Measurements from ENCODE around the gene SEMA3E.
"Not testable (repeated sequence)": the region's sequence is repeated elsewhere in the genome, so short reads cannot be mapped to it uniquely, and the experiment has no call there.

The SEMA3E gene

GRCh38 chr7:83494683-83495082, 154.3 kb downstream of the SEMA3E start:
- DNase-seq (ENCODE audit: insufficient read length, low spot score), result no peak

GRCh38 chr7:83492802-83493201, 156.1 kb downstream of the SEMA3E start:
- FAIRE-seq, result no peak
- DNase-seq (ENCODE audit: insufficient read length, low spot score), result no peak

More at GRCh38 chr7:83494683-83495082, 154.3 kb downstream of the SEMA3E start:
- FAIRE-seq, result no peak

GRCh38 chr7:83487801-83488200, 161.1 kb downstream of the SEMA3E start:
- FAIRE-seq (no peak), DNase-seq (ENCODE audit: insufficient read length, low spot score) (no peak)

GRCh38 chr7:83486957-83487356, 162.0 kb downstream of the SEMA3E start:
- DNase-seq (ENCODE audit: insufficient read length, low spot score) (no peak), FAIRE-seq (no peak)

GRCh38 chr7:83486536-83486935, 162.4 kb downstream of the SEMA3E start:
- DNase-seq (ENCODE audit: insufficient read length, low spot score) (no peak), FAIRE-seq (no peak)

- FAIRE-seq (no peak), DNase-seq (ENCODE audit: insufficient read length, low spot score) (no peak)
Observed at GRCh38 chr7:83484826-83485225, 164.1 kb downstream of the SEMA3E start.

- no peak for FAIRE-seq
- DNase-seq (ENCODE audit: insufficient read length, low spot score), result no peak
Observed at GRCh38 chr7:83484266-83484665, 164.7 kb downstream of the SEMA3E start.

GRCh38 chr7:83478616-83479015, 170.3 kb downstream of the SEMA3E start:
- DNase-seq (ENCODE audit: insufficient read length, low spot score) (no peak), FAIRE-seq (no peak)

- FAIRE-seq (no peak), DNase-seq (ENCODE audit: insufficient read length, low spot score) (no peak)
Observed at GRCh38 chr7:83476511-83477050, 172.4 kb downstream of the SEMA3E start.

GRCh38 chr7:83475420-83475819, 173.5 kb downstream of the SEMA3E start:
- FAIRE-seq (no peak), DNase-seq (ENCODE audit: insufficient read length, low spot score) (no peak)

- FAIRE-seq (no peak), DNase-seq (ENCODE audit: insufficient read length, low spot score) (no peak)
Observed at GRCh38 chr7:83472376-83472775, 176.6 kb downstream of the SEMA3E start.

- no peak for DNase-seq (ENCODE audit: insufficient read length, low spot score)
- FAIRE-seq, result no peak
Observed at GRCh38 chr7:83469491-83469890, 179.4 kb downstream of the SEMA3E start.

GRCh38 chr7:83469076-83469475, 179.9 kb downstream of the SEMA3E start:
- FAIRE-seq (no peak), DNase-seq (ENCODE audit: insufficient read length, low spot score) (no peak)

GRCh38 chr7:83468251-83468739, 180.6 kb downstream of the SEMA3E start:
- FAIRE-seq (peak; percentile 68), DNase-seq (ENCODE audit: insufficient read length, low spot score) (peak; percentile 72)

GRCh38 chr7:83467493-83467892, 181.4 kb downstream of the SEMA3E start:
- FAIRE-seq (no peak), DNase-seq (ENCODE audit: insufficient read length, low spot score) (no peak)

- DNase-seq (ENCODE audit: insufficient read length, low spot score) (no peak), FAIRE-seq (no peak)
Observed at GRCh38 chr7:83466956-83467355, 182.0 kb downstream of the SEMA3E start.

- FAIRE-seq, result no peak
- DNase-seq (ENCODE audit: insufficient read length, low spot score), result no peak
Observed at GRCh38 chr7:83466187-83466923, 182.6 kb downstream of the SEMA3E start.

- no peak for DNase-seq (ENCODE audit: insufficient read length, low spot score)
- FAIRE-seq, result no peak
Observed at GRCh38 chr7:83465643-83466042, 183.3 kb downstream of the SEMA3E start.

GRCh38 chr7:83461820-83462219, 187.1 kb downstream of the SEMA3E start:
- DNase-seq (ENCODE audit: insufficient read length, low spot score); FAIRE-seq: not testable (repeated sequence)

- DNase-seq (ENCODE audit: insufficient read length, low spot score); FAIRE-seq: not testable (repeated sequence)
Observed at GRCh38 chr7:83459930-83460653, 188.8 kb downstream of the SEMA3E start.

GRCh38 chr7:83459101-83459929, 189.6 kb downstream of the SEMA3E start:
- not testable (repeated sequence) for DNase-seq (ENCODE audit: insufficient read length, low spot score); FAIRE-seq

Measured in HTR-8/SVneo (cell line).